ENCODE measurements around the gene ZNF133. TPM values are rescaled to one million over a fixed set of nuclear protein-coding genes. Genes with fewer than 3 reads are reported as not detected.

Gene ZNF133
- total RNA-seq, 1 experiment from 2014 or later, result 8.2 TPM

- Histone ChIP-seq H3K27me3 (ENCODE audit: control insufficient read depth, insufficient read depth, low read length) (no peaks in the 10 kb centered on the region), H3K36me3 (ENCODE audit: control insufficient read depth, insufficient read depth, low read length) (no peaks in the 10 kb centered on the region; the same call in 1 of the 2 replicates), H3K27ac (ENCODE audit: low read length) (no peak overlapping the region), H3K4me3 (ENCODE audit: low read depth in 2 of 2, low read length in 2 of 2) (no peak overlapping the region), H3K9me3 (ENCODE audit: control insufficient read depth, insufficient read depth, low read depth, low read length) (peaks cover 5% of the 10 kb centered on the region; the same call in 1 of the 2 replicates), H3K4me1 (ENCODE audit: control insufficient read depth, insufficient read depth, low read length) (no peaks in the 10 kb centered on the region)
- intact Hi-C loops (cut with micrococcal nuclease; ENCODE audit: unreplicated experiment) (no loop called here), in situ Hi-C loops (cut with HindIII; ENCODE audit: low pct_unique_long_range_greater_than_20kb, low sequenced_read_pairs) (no loop called here)
- ChIA-PET POLR2A (no interaction called here), CTCF (no interaction called here)
- ATAC-seq (no peak), DNase-seq (ENCODE audit: low read depth, low spot score) (no peak)
- TF ChIP-seq TCF7L2 (IDR thresholded peaks at IDR 0.05; ENCODE audit: low read depth, low read length) (no peak), SIN3A (IDR thresholded peaks at IDR 0.05; ENCODE audit: borderline replicate concordance, insufficient read depth, low read depth, low read length) (no peak), POLR2AphosphoS5 (IDR thresholded peaks at IDR 0.05; ENCODE audit: low read depth, low read length) (no peak), CTCF (IDR thresholded peaks at IDR 0.05) (no peak), REST (IDR thresholded peaks at IDR 0.05; ENCODE audit: insufficient read depth in 1 of 2, low read depth in 2 of 2, low read length in 1 of 2) (no peak)
- BruUV-seq (replicated peaks), result no TSS peak
These were observed 36.3 kb downstream of the ZNF133 start for GRCh38 chr20:18324596-18325089.

- POLR2A ChIA-PET, result no interaction called here
- CTCF ChIA-PET, result no interaction called here
- Histone ChIP-seq H3K4me1 (ENCODE audit: control insufficient read depth, insufficient read depth, low read length) (no peaks in the 10 kb centered on the region), H3K27me3 (ENCODE audit: control insufficient read depth, insufficient read depth, low read length) (no peaks in the 10 kb centered on the region), H3K9me3 (ENCODE audit: control insufficient read depth, insufficient read depth, low read depth, low read length) (peaks cover 17% of the 10 kb centered on the region; the same call in 1 of the 2 replicates), H3K27ac (ENCODE audit: low read length) (no peak overlapping the region), H3K36me3 (ENCODE audit: control insufficient read depth, insufficient read depth, low read length) (no peaks in the 10 kb centered on the region; the same call in 1 of the 2 replicates), H3K4me3 (ENCODE audit: low read depth in 2 of 2, low read length in 2 of 2) (no peak overlapping the region)
- no TSS peak for BruUV-seq (replicated peaks)
- DNase-seq (ENCODE audit: low read depth, low spot score) (no peak), ATAC-seq (no peak)
- in situ Hi-C loops (cut with HindIII; ENCODE audit: low pct_unique_long_range_greater_than_20kb, low sequenced_read_pairs), result no loop called here
- TF ChIP-seq SIN3A (IDR thresholded peaks at IDR 0.05; ENCODE audit: borderline replicate concordance, insufficient read depth, low read depth, low read length) (no peak), REST (IDR thresholded peaks at IDR 0.05; ENCODE audit: insufficient read depth in 1 of 2, low read depth in 2 of 2, low read length in 1 of 2) (no peak)
- intact Hi-C loops (cut with micrococcal nuclease; ENCODE audit: unreplicated experiment), result no loop called here
These were observed 38.7 kb downstream of the ZNF133 start for GRCh38 chr20:18326990-18327389.

Measured in Panc1 (cell line).